K562 (cell line): ENCODE data around the gene MYL12B. TPM values are rescaled to one million over a fixed set of nuclear protein-coding genes. Genes with fewer than 3 reads are reported as not detected.

Experiments
- CCAR2 ChIP-seq: fragments of 200-400 bp; formaldehyde crosslinking; IDR thresholded peaks from 2 replicates; pipeline ENCODE4 v1.6.1; 2017; ENCODE audit warnings: mild to moderate bottlenecking, low read depth, low read length
- CCNT2 ChIP-seq: IDR thresholded peaks from 2 replicates; pipeline ENCODE4 v1.6.1; 2011; ENCODE audit warnings: borderline replicate concordance, low read depth, mild to moderate bottlenecking, moderate library complexity, mixed read lengths, low read length; ENCODE audit not compliant: insufficient read length; ENCODE audit errors: extremely low read depth
- E2F8 ChIP-seq: fragments of 450-650 bp; IDR thresholded peaks from 2 replicates; pipeline ENCODE4 v1.7.1; 2018; ENCODE audit warnings: mild to moderate bottlenecking, low read depth; ENCODE audit not compliant: partially characterized antibody
- ELK1 ChIP-seq: sonication (generic); formaldehyde crosslinking; IDR thresholded peaks from 2 replicates; pipeline ENCODE4 v1.8.1; 2022; ENCODE audit warnings: missing genetic modification reagents
- GATA2 ChIP-seq: sonication (generic); formaldehyde crosslinking; IDR thresholded peaks from 2 replicates; pipeline ENCODE4 v1.4.0; 2020; ENCODE audit warnings: mild to moderate bottlenecking, missing genetic modification reagents
- HDAC3 ChIP-seq: fragments of 450-650 bp; IDR thresholded peaks from 2 replicates; pipeline ENCODE4 v1.6.1; 2018; ENCODE audit warnings: borderline replicate concordance, mild to moderate bottlenecking, moderate library complexity; ENCODE audit not compliant: partially characterized antibody
- JUN ChIP-seq, 2 experiments: sonication (generic) in 1 of 2; formaldehyde crosslinking in 1 of 2; IDR thresholded peaks; 2 replicates each; pipeline versions ENCODE4 v1.6.1 to v1.8.0; 2012 to 2022; ENCODE audit warnings: borderline replicate concordance in 2 of 2, mild to moderate bottlenecking in 2 of 2, improper control_type of control experiment in 1 of 2, low read depth in 1 of 2, low read length in 1 of 2, missing genetic modification reagents in 1 of 2
- MAFG ChIP-seq: fragments of 450-650 bp; conservative IDR thresholded peaks from 2 replicates; pipeline ENCODE4 v1.6.1; 2016; ENCODE audit warnings: missing genetic modification characterization, missing compliant biosample characterization
- MCM7 ChIP-seq, 2 experiments: fragments of 450-650 bp; IDR thresholded peaks; 2 replicates each; pipeline ENCODE4 v1.6.1; 2016 to 2018
- MYNN ChIP-seq, 2 experiments: sonication (generic); formaldehyde crosslinking in 1 of 2; IDR thresholded peaks; 2 replicates each; pipeline versions ENCODE4 v1.5.0 to v1.6.1; 2016 to 2020; ENCODE audit warnings: antibody characterized with exemption in 1 of 2, missing genetic modification reagents in 1 of 2
- NCOA1 ChIP-seq: fragments of 450-650 bp; IDR thresholded peaks from 2 replicates; pipeline ENCODE4 v1.6.1; 2016; ENCODE audit warnings: low read depth
- NFE2L1 ChIP-seq: fragments of 450-650 bp; IDR thresholded peaks from 2 replicates; pipeline ENCODE4 v1.6.1; 2016; ENCODE audit warnings: missing genetic modification characterization, low read depth, mild to moderate bottlenecking, missing compliant biosample characterization, moderate library complexity, borderline replicate concordance
- NFYB ChIP-seq: IDR thresholded peaks from 2 replicates; pipeline ENCODE4 v1.6.1; 2011; ENCODE audit warnings: mild to moderate bottlenecking, moderate library complexity; ENCODE audit not compliant: insufficient read length; ENCODE audit errors: extremely low read depth
- PCBP1 ChIP-seq: fragments of 200-400 bp; formaldehyde crosslinking; IDR thresholded peaks from 2 replicates; pipeline ENCODE4 v1.6.1; 2018; ENCODE audit warnings: mild to moderate bottlenecking, low read depth, low read length; ENCODE audit not compliant: poor library complexity, severe bottlenecking
- PML ChIP-seq: IDR thresholded peaks from 2 replicates; pipeline ENCODE4 v1.6.1; 2012; ENCODE audit warnings: low read length, inconsistent platforms
- SMARCA4 ChIP-seq: fragments of 450-650 bp; IDR thresholded peaks from 2 replicates; pipeline ENCODE4 v1.6.1; 2016
- SMC3 ChIP-seq: conservative IDR thresholded peaks from 2 replicates; pipeline ENCODE4 v1.6.1; 2011; ENCODE audit warnings: low read depth, low read length, improper control_type of control experiment; ENCODE audit not compliant: insufficient read depth
- STAT5A ChIP-seq: IDR thresholded peaks from 2 replicates; pipeline ENCODE4 v1.6.1; 2012; ENCODE audit warnings: low read length, inconsistent platforms, borderline replicate concordance
- ZC3H11A ChIP-seq: IDR thresholded peaks from 2 replicates; pipeline ENCODE4 v1.6.1; 2012; ENCODE audit warnings: low read depth, low read length, improper control_type of control experiment
- ZKSCAN1 ChIP-seq: fragments of 150-350 bp; IDR thresholded peaks from 2 replicates; pipeline ENCODE4 v1.6.1; 2016; ENCODE audit warnings: low read depth, low read length
- ZNF140 ChIP-seq: fragments of 250-450 bp; sonication (Bioruptor Pico); IDR thresholded peaks from 2 replicates; pipeline ENCODE4 v1.8.0; 2021; ENCODE audit warnings: moderate library complexity, mild to moderate bottlenecking, inconsistent platforms
- ZNF212 ChIP-seq: fragments of 450-650 bp; formaldehyde crosslinking; IDR thresholded peaks from 2 replicates; pipeline ENCODE4 v1.4.0; 2020; ENCODE audit warnings: mild to moderate bottlenecking
- ZNF41 ChIP-seq: fragments of 250-450 bp; sonication (Bioruptor Pico); conservative IDR thresholded peaks from 2 replicates; pipeline ENCODE4 v1.4.0; 2020; ENCODE audit warnings: mild to moderate bottlenecking
- ZNF589 ChIP-seq: fragments of 200-800 bp; sonication (Bioruptor generic); IDR thresholded peaks from 2 replicates; pipeline ENCODE4 v1.6.1; 2016; ENCODE audit warnings: low read depth, missing genetic modification characterization, missing compliant biosample characterization
- ZNF668 ChIP-seq: fragments of 250-450 bp; sonication (Bioruptor Pico); IDR thresholded peaks from 2 replicates; pipeline ENCODE4 v1.8.0; 2022; ENCODE audit warnings: mild to moderate bottlenecking, inconsistent platforms
- polyA plus RNA-seq, 8 experiments: library from polyadenylated mRNA; depleted of rRNA in 4 of 8; stranded (reverse) in 5 of 8; unstranded in 3 of 8; fragments of >200 nt; fragmentation: Nextera tagmentation in 2 of 8; fragmentation: Illumina TruSeq in 1 of 8; extraction: Ambion mirVana in 2 of 8; extraction: Trizol in 1 of 8; gene quantifications; 2 replicates each; pipeline versions ENCODE4 v1.2.1 to v1.2.3, GENCODE V29; 2011 to 2014; ENCODE audit warnings: inconsistent platforms in 1 of 8, missing spikeins in 1 of 8
- total RNA-seq, 7 experiments: library from RNA; depleted of rRNA in 6 of 7; stranded (reverse); fragments of >200 nt in 6 of 7; fragmentation: Illumina TruSeq in 2 of 7; extraction: Trizol in 2 of 7; gene quantifications; 2 replicates each; pipeline versions ENCODE4 v1.2.1 to v1.2.3, GENCODE V29; 2011 to 2021; ENCODE audit warnings: low replicate concordance in 1 of 7

Gene MYL12B
- total and polyA plus RNA-seq, 9 of the 15 experiments (the other 6 are each of a cell fraction or from before 2014, with no cell fraction given), result 220 to 995 (median 463) TPM

- TF ChIP-seq E2F8 (peak; percentile 98), NFYB (no peak), PCBP1 (peak; percentile 99), ZKSCAN1 (no peak), MCM7 (IDR thresholded peaks at IDR 0.05) (no peak), JUN (IDR thresholded peaks at IDR 0.05; ENCODE audit: borderline replicate concordance, low read depth, low read length) (no peak), JUN (CRISPR knock-in tag; IDR thresholded peaks at IDR 0.05; ENCODE audit: borderline replicate concordance) (peak; percentile 69; the same call in 1 of the 2 replicates), CCAR2 (no peak), ZC3H11A (no peak), NCOA1 (no peak; the same call in none of the 2 replicates), SMARCA4 (peak; percentile 62; the same call in 1 of the 2 replicates), CCNT2 (peak; percentile 89), PML (peak; percentile 59), GATA2 (no peak), ZNF668 (CRISPR knock-in tag) (0 out of 2 replicates have a peak, but pooled peaks have one; percentile 42), ZNF212 (CRISPR knock-in tag) (no peak), MAFG (no peak), ELK1 (0 out of 2 replicates have a peak, but pooled peaks have one; percentile 29), ZNF140 (no peak), HDAC3 (no peak), STAT5A (no peak), SMC3 (no peak), ZNF589 (CRISPR knock-in tag) (peak; percentile 63; the same call in 1 of the 2 replicates), MYNN (IDR thresholded peaks at IDR 0.05) (no peak), MYNN (CRISPR knock-in tag; IDR thresholded peaks at IDR 0.05) (no peak), ZNF41 (CRISPR knock-in tag) (no peak), NFE2L1 (tag) (no peak)
Observed at GRCh38 chr18:3261373-3262233, at the start of gene MYL12B (continued).
